Activated CD8-positive, alpha-beta memory T cell treated with anti-CD3 and anti-CD28 coated beads, Interleukin-2, amount 50 U/mL, for 1 hour (primary cell): ENCODE measurements around the gene ARID4B.
A peak's percentile ranks its signal among the peaks of the same experiment; 100 is the strongest.
"Not testable (repeated sequence)": the region's sequence is repeated elsewhere in the genome, so short reads cannot be mapped to it uniquely, and the experiment has no call there.

ENCODE experiments used
- DNase-seq: peaks from one replicate; pipeline ENCODE4 v3.0.0-alpha.2; 2020; ENCODE audit errors: extremely low read depth

Gene ARID4B

GRCh38 chr1:235221653-235222375 is 106.2 kb downstream of the ARID4B start:
- no peak for DNase-seq

- DNase-seq = no peak
Observed at GRCh38 chr1:235215453-235215852, 112.5 kb downstream of the ARID4B start.

- DNase-seq = not testable (repeated sequence)
Observed at GRCh38 chr1:235214962-235215361, 113.0 kb downstream of the ARID4B start.

GRCh38 chr1:235213752-235214151 is 114.2 kb downstream of the ARID4B start:
- DNase-seq = no peak

GRCh38 chr1:235211517-235211916 is 116.5 kb downstream of the ARID4B start:
- no peak for DNase-seq

GRCh38 chr1:235207209-235207565 is 120.8 kb downstream of the ARID4B start:
- peak; percentile 9 for DNase-seq

- DNase-seq = no peak
Observed at GRCh38 chr1:235206533-235207208, 121.3 kb downstream of the ARID4B start.

- no peak for DNase-seq
Observed at GRCh38 chr1:235205687-235206086, 122.3 kb downstream of the ARID4B start.

- no peak for DNase-seq
Observed at GRCh38 chr1:235203428-235203827, 124.6 kb downstream of the ARID4B start.

GRCh38 chr1:235202447-235202846 is 125.5 kb downstream of the ARID4B start:
- not testable (repeated sequence) for DNase-seq

GRCh38 chr1:235199441-235199840 is 128.5 kb downstream of the ARID4B start:
- no peak for DNase-seq

GRCh38 chr1:235190431-235190830 is 137.5 kb downstream of the ARID4B start:
- no peak for DNase-seq

GRCh38 chr1:235187316-235187715 is 140.7 kb downstream of the ARID4B start:
- no peak for DNase-seq

GRCh38 chr1:235181561-235182245 is 146.3 kb downstream of the ARID4B start:
- DNase-seq = no peak

GRCh38 chr1:235180916-235181460 is 147.0 kb downstream of the ARID4B start:
- DNase-seq = no peak

- no peak for DNase-seq
Observed at GRCh38 chr1:235176486-235176885, 151.5 kb downstream of the ARID4B start.

- no peak for DNase-seq
Observed at GRCh38 chr1:235169986-235170385, 158.0 kb downstream of the ARID4B start.

- no peak for DNase-seq
Observed at GRCh38 chr1:235168375-235168774, 159.6 kb downstream of the ARID4B start.

- DNase-seq = no peak
Observed at GRCh38 chr1:235161685-235162327, 166.2 kb downstream of the ARID4B start.

- peak; percentile 73 for DNase-seq
Observed at GRCh38 chr1:235160957-235161684, 166.9 kb downstream of the ARID4B start, which contains the start of gene RBM34. RBM34 (minus strand) TSS chr1:235161250; CDS start chr1:235161226, 24 bp downstream.

- DNase-seq = peak; percentile 12
Observed at GRCh38 chr1:235160383-235160956, 167.5 kb downstream of the ARID4B start.
